CD4-positive, alpha-beta T cell treated with Interleukin-6 for 4 hours (primary cell): ENCODE data around the gene ITPA.
A peak's percentile ranks its signal among the peaks of the same experiment; 100 is the strongest.

Experiments used
- DNase-seq: peaks from one replicate; pipeline ENCODE4 v3.0.0-alpha.2; 2020; ENCODE audit warnings: mixed read lengths

Gene ITPA

DNA sequence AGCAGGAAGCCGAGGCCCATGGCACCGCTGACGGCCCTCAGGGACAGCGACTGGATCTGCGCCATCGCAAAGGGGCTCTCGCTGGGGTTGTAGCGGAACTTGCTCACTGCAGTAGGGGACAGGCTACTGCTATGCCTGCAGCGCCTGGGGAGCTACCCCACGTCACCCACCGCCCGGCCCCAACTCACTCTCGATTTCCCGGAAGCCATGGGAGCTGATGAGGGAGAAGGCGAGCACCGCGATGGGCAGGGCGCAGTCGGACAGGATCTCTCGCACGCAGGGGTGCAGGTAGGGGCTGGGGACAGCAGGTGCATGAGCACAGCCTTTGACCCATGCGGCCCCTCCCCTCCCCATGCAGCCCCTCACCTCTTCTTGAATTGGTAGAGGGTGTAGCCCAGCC is 19.9 kb downstream of the ITPA start:
- no peak for DNase-seq

DNA sequence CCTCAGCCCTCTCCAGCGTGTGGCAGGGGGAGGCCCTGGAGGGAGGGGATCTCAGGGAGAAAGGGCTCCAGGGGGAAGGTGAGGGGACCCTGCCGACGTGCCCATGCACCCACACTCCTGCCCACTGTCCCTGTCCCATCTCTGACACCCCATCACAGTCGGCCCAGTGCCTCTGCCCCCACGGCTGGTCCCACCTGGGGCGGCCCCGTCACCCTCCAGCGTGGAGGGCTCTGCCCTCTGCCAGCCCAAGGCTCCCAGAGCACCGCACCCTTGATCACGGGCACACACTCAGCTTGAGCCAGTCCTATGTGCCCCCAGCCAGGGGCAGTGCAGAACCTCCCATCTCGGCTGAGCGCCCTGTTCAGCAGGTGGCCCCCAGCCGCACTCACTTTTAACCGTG is 20.5 kb downstream of the ITPA start:
- DNase-seq, result no peak

DNA sequence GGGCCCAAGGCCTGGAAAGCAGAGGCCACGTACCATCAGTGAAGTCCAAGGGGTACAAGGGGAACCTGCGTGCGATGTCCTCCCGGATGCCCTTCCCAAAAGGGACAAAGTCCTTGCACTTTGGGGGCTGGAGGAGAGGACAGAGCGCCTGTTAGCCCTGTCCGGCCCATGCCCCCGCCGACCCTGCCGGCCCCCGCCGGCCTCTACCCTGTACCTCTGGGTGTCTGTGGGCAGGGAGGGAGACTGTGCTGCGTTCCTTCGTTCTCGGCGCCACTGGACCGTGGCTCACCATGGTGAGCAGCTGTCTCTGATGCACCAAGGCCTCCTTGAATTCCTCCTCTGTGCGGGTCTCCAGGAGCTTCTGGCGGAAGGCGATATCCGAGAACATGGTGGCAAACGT is 21.8 kb downstream of the ITPA start:
- no peak for DNase-seq

DNA sequence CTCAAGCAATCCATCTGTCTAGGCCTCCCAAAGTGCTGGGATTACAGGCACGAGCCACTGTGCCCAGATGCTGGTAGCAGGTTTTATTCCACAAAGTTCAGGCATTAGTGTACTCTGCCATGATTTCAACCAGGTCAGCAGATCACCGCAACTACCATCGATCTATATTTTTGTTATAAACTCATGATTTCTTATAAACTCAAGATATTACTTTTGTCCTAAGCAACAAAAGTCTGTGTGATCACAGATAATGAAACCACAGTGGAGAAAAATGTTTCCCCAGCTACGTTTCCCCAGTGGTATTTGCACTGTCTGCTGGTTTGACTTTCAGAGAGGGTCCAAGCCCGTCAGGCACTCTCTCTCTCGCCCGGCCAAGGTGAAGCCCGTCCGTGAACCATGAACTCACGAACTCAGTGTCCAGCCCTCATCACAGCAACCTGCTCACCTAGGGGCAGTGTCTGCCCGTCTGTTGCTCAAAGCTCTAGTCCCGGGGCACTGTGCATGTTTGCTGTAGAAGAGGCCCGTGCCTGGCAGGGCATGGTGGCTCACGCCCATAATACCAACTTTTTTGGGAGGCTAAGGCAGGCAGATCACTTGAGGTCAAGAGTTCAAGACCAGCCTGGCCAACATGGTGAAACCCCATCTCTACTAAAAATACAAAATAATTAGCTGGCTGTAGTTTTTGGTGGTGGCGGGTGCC is 22.7 kb downstream of the ITPA start:
- DNase-seq, result no peak

DNA sequence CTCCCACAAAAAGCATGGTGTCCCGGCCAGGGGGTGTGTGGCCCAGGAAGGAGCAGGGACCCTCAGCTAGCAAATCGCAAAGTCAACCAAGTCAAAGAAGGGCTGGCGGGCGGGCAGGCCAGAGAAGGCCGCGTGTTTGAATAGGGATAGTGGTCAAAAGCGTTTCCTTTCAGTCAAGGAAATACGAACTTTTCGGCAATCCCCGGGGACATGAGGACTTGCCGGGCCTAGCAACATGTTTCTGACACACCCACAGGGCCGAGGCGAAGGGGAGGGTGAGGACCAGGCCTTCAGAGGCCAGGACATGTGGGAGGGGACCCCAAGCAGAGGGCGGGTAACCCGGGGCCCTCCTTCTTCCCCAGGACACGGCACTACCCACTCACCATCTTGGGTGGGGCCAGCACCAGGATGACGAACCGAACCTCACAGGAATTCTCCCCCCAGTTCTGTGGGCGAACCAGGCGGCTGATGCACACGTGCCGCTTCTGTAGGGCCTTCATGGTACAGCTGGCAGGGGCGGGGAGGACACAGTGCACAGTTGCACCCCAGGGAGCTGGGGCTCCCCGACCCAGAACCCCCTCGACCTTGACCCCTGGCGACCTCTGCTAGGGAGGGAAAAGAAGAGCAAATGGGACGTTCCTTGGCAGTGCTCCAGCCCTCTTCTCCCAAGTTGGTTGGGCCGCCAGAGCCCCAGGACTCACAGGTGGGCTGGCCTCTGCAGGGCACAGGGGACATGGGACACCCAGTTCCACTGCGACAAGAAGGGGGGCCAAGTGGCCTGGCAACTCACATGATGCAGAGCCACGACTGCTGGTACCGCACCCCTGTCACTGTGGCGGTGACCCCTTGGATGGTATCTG is 24.1 kb downstream of the ITPA start:
- no peak for DNase-seq

DNA sequence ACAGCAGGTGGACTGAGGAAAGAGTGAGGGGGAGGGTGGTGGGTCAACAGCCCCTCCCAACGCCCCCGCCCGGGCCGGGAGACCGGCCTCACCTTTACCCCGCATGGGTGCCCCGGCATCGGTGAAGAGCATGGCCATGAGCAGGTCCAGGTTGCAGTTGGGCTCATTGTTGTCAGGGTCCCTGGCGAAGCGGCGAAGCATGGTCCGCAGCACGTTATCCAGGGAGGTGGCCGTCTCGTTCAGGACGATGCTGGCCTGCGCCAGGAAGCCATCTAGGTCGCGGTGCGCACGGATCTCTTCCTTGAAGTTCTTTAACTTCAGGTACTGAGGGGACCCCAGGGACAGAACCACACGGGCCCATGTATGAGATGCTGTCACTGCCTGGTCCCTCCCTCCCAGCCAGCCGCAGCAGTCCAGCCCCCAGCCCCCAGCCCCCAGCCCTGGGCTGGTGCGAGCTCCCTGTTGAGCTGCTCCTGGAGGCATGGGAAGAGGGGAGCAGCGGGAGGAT is 24.7 kb downstream of the ITPA start:
- no peak for DNase-seq

DNA sequence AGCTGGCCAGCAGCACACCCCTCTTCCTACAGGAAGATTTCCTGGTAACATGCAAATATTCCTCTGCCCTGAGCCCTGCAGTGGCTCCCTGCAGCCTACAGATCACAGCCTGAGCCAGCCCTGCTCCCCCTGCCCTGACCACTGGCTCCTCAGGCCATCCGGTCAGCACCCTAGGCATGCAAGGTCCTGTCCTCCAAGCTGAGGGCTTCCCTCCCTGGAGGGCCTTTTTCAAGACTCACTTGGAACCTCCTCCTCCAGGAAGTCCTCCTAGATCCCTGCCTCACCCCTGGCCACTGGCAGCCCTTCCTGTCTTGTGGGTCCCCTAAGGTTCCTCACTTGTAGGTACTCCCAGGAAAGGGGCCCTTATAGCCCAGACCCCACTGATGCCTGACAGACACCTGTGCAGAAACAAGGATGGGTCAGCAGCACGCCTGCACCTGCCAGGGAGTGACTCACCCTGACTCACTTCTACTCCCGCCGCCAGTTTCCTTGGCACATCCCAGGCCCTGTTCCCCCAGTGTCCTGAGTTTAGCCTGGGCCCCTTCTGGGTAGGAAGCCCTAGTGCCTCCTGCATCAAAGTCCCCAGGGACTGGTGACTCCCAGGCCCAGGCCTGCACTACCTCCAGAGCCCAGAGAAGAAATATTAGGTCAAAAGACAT is 26.5 kb downstream of the ITPA start:
- DNase-seq, result no peak

DNA sequence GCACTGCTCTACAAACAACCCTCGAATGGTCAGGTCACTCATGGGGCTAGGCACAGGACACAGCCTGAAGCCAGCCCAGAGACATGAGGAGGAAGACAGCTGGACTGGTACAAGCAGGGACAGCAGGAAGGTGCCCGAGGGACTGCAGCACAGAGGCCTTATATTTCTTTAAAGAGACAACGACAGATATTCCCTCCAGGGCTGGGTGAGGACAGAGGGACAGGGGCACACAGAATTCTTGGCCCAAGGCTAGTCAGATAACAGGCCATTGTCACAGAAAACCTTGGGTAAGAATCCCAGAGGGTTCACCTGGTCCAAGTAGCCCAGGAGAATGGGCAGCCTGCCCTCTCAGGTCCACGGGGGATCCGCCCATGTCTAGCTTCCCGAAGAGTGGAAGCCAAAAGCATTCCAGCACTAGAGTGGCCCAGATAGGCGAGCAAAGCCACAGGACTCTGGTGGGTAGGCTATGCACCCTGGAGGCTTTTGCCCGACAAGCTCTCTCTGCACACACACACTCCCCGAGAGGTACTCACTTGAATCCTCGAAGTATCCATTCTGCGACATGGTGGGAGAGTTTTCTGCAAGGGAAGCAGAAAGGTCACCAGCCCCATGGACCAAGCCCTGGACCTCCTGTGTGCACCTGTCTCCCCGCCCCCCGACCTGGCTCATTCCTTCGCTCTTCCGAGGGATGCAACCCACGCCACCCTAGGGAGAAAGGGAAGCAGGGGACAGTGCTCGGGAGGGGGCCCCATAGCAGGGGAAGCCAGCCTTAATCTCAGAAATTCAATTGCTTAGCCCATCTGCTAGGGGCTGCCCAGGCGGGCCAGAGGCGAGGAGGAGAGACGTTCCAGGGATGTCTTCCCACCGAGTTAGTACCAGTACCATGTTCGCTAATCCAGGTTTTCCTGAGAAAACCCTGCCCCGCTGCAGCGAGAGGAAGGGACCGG is 28.0 kb downstream of the ITPA start:
- DNase-seq, result no peak

DNA sequence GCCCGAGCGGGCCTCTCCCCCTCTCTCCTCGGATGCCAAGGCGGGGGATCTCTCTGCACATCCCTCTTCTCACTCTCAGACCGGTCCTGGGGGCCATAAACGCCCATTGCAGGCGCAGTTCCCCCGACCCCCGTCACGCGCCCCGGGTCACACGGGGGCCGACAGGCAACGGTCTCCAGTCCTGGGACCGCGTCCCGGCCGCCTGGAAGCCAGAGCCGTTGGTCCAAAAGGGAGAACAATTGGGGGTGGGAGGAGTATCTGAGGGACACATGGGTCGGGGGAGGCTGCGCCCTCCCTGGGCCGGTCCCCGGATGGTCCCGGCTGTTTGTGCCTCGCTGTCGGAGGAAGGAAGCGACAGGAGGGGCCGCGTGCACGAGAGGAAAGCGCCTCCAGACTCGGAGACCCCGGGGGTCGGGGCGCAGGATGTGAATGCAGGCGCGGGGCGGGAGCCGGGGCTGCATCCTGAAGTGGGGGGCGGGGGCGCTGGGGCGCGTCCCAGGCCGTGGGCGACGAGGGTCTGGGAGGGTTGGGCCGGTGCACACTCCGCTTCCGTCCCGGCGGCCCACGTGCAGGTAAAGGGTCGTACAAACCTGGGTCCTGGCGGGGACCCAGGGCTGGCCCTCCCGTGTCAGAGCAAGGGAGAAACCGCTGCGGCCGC is 28.8 kb downstream of the ITPA start:
- DNase-seq, result peak; percentile 18

DNA sequence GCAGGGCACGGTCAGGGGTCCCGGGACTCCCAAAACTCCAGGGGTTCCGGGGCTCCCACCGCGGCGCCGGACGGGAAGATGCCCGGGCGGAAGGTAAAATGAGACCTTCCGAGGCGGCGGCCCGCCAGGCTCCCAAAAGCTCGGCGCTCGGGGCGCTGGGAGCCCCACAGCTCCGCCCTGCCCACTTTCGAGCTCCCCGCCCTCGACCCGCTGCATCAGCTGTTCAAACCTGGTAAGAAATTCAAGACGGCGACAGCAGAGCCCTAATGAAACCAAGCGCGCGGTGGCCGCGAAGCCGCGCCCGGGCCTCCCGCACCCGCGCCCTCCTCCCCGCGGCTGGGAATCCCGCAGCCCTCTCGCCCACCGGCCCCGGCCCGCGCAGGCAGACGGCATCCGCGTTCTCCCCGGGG is 29.3 kb downstream of the ITPA start:
- DNase-seq, result peak; percentile 58

DNA sequence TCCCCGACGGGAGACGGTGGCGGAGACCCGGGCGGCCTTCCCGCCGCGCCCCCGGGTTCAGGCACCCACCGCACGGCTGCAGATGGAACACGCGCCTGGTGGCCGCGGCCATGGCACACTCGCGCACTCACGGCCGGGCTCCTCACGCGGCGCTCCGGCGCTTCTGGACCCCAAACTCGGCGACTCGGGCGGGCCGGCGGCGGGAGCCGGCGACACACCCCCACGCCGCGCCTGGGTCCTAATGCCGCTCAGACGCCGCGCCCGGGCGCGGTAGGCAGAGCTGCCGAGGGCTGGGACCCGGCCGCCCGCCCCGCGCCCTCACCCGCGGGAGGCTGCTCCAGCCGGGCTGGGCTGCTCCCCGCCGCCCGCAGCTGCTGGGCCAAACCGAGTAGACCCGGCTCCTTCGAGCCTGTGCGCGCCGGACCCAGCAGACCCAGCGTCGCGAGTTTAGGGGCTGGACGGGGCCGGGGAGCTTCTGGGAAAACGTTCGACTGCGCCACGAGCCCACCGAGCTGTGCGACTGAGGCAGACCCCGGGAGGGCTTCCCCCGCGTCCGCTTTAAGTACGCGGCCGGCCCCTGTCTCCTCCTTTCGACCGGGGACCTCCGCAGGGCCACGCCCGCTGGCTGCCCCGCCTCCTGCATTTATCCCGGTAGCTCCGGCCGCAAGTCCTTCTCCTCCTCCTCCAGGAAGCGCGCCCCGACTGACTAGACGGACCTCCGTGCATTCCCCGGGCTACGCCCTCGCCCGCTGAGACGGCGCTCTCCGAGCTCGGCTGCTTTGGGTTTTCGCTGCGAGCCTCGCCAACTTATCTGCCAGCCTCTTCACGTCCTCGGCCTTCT is 29.9 kb downstream of the ITPA start, which contains the start of gene SLC4A11:
Gene SLC4A11 (minus strand): TSS at position 165 of the 841 bp plus-strand sequence. CDS start 53 bp downstream, at position 112.
- peak; percentile 48 for DNase-seq

DNA sequence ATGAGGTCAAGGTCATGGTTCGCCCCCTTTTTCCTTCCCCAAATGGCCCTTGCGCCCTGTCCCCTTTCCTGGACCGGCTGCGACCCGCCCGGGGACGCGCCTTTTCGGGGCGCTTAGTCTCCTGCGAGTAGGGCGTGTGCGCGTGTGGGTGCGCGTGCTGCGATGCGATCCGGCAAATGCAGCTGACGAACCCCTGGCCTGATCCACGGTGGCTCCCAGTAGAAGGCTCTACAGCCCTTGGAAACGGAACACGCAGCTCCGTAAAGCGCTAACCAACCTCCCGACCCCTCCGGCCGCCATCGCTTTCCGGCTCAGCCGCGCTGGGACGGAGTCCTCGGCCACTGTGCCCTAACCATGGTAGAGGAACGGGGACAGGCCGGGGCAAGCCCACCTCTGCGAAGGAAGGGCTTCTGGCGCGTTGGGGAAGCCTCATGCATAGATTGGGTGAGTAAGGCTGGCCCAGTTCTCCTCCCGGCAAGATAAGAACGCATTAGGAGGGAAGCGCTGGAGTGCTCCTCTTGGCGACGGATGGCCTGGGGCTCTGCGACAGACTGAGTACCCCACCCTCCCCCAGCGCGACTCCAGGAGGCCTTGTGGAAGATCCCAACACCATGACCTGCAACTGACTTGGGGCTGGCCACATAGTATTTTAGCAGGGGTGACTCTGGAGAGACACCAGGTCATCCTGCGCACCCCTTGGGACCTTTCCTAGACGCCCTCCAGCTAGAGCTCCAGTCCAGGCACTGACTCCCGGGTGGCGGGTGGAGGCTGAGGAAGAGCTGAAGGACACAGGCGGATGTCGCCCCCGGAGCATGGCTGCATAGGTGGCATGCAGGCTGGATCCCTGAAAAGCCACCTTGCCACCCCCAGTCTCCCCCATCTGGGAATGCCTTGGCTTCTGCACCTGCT is 30.8 kb downstream of the ITPA start:
- DNase-seq, result peak; percentile 10

DNA sequence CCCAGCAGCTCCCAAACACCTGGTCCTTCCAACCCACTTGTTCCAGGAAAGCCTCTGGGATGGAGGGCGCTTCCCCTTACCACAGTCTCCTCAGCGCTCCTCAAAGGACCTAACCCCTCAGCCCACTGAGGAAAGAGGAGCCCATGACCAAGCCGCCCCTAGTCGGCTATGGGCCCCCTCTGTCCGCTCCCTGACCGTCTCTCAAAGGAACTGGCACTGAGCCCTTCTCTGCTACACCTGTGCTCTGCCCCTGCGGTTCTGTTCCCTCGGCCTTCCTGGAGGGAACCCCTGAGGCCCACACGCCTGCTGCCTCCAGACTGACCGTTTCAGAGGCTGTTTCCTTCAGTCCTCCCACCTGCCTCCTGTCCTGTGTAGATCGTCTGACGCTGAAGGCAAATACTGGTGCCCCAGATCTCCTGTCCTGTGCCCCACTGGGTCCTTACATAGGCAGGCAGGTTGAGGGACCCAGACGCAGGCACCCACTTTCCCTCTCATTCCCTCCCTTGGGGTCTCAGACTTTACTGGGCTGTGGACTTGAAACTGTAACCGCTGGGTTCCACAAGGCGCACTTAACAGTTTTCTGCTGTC is 31.6 kb downstream of the ITPA start:
- DNase-seq, result no peak

DNA sequence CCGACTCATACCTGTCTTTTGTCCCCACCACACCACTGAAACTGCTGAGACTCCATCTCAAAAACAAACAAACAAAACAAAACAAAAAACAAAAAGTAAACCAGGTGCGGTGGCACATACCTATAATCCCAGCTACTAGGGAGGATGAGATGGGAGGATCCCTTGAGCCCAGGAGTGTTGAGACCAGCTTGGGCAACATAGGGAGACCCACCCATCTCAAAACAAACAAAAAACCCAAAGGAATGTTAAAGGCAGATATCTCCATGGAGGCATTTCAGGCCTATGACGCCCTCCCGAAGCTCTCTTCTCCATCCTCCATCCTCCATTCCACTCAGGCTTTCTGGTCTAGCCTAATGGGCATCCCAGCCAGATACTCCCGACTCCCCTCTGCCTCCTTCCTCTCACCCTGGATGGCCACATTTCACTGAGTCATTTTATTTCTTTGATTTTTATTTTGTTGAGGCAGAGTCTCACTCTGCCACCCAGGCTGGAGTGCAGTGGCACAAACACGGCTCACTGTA is 32.9 kb downstream of the ITPA start:
- no peak for DNase-seq

DNA sequence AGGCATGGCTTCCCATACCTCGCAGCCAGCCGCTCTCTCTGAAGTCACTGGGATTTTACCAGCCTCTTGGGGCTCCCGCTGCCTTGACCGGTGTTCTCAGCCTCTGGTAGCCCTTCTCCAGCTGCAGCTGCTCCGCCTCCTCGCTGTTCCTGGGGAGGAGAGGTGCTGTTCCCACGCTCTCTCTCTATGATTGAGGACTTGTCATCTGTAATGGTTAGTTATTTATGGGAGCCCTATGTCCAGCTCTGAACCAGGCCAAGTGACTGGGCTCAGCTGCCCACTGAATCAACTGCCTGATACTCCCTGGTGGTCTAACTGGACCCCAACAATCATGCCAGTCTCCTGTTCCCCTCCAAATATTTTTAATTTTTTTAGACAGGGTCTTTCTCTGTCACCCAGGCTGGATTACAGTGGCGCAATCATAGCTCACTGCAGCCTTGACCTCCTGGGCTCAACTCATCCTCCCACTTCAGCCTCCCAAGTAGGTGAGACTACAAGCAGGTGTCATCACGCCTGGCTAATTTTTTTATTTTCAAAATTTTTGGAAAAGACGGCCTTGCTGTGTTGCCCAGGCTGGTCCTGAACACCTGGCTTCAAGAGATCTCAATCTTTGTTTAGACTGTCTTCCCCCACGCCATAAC is 34.5 kb downstream of the ITPA start:
- no peak for DNase-seq

DNA sequence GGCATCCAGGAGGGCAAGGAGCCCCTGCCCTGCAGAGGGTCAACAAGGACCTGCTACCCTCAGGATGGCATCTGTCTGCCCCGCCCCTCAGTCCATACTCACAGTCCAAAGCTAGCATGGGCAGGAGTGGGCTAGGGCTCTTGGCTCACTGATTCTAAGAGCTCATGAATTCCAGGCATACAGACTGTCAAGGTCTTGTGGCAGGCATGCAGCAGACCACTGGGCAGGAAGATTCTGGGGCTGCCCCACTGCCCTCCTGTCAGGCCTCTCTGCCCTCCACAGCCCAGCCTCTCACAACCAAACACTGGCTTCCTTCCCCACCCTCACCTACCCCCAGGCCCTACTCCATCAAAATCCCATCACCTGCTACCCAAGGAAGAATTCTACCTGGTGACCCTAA is 35.3 kb downstream of the ITPA start:
- no peak for DNase-seq

DNA sequence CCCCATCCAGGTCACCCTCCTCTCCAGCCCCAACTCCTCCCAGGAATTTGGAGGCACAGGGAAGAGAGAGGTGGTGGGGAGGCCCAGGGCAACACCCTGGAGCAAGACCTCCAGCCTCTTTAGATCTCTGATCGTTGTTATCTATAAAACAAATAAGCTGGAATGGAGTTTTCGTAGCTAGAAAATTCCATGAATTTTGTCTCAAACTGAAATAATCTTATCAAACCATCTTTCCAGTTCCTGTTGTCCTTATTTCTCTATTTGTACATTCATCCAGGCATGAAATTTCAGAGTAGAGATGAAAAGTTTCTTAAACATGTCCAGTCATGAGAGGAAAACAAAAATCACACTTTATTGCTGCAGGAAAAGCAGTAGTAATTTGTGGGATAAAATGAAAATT is 35.9 kb downstream of the ITPA start:
- DNase-seq, result no peak

DNA sequence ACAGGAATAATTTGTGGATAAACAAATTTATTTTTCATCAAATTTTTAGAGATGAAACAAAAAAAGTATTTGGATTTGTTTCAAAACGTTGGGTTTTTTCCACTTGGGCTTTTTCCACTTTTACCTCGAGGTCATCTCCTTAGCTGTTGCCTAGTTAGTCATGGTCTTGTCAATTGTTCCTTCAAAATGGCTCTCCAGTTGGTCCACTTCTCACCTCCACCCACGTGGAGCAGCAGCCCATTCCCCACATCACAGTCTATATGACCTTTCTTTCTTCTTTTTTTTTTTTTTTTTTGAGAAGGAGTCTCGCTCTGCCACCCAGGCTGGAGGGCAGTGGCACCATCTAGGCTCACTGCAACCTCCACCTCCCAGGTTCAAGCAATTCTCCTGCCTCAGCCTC is 36.4 kb downstream of the ITPA start:
- DNase-seq, result no peak

DNA sequence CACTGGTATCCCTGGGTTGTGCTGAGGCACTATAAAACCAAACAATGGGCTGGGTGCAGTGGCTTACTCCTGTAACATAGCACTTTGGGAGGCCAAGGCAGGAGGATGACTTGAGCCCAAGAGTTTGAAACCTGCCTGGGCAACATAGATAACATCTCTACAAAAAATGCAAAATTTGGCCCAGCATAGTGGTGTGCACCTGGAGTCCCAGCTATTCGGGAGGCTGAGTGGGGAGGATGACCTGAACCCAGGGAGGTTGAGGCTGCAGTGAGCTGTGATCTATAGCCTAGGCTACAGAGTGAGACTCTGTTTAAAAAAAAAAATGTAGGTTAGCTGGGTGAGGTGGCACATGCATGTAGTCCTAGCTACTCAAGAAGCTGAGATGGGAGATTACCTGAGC is 37.4 kb downstream of the ITPA start:
- no peak for DNase-seq
